Measurements from ENCODE around the gene AUTS2. TPM values are rescaled to one million over a fixed set of nuclear protein-coding genes. Genes with fewer than 3 reads are reported as not detected.
A peak's percentile ranks its signal among the peaks of the same experiment; 100 is the strongest.

Gene AUTS2
- polyA plus RNA-seq, 1 donor from 2014 or later, result 97.3 TPM

DNA sequence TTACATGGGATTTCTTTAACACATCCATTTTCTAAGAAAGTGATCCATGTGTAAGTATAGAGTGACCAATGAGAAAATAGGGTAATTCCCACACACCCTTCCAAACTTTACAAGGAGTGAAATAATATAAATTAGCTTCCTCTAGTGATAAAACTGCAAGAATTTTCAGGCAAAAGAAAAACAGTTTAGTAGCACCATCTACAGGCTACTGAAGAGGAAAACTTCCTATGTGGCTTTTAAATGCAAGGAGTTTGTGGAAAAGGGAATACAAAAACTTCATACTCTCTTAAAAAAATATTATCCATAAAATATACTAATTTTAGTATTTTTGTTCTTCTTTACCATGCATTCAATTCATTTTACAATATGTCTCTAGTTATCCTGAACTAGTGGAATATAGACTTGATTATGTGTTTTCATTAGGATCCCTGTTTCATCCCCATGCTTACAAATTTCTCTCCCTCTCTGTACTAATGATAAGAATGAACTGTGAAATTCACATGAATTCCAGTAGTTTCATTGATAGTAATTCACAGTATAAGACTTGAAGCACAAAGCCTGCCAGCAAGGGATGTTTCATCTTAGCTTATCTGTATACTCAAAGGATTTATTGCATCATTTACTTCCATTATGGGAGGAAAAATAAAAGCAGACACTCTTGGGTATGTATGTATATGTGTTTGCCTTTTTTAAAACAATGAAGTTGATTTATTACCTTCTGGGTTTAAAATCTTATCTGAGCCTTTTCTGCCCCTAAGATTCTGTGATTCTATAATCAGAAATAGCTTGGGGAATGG lies 442.9 kb downstream of the AUTS2 start:
- Histone ChIP-seq H3K79me2 (replicated peaks; ENCODE audit: insufficient read depth, low read length) (peaks cover 8% of the 10 kb centered on the region), H3K27ac (ENCODE audit: low read length) (no peak overlapping the region), H3K36me3 (ENCODE audit: insufficient read depth, low read length) (no peaks in the 10 kb centered on the region), H3F3A (ENCODE audit: insufficient read depth, low read length, poor library complexity, severe bottlenecking) (no peaks in the 10 kb centered on the region), H4K20me1 (ENCODE audit: insufficient read depth) (no peaks in the 10 kb centered on the region), H3K9me2 (ENCODE audit: insufficient read depth, low read length) (no peaks in the 10 kb centered on the region), H3K9me3 (ENCODE audit: low read length) (no peaks in the 10 kb centered on the region), H3K4me3 (ENCODE audit: low read length) (no peak overlapping the region), H2AFZ (ENCODE audit: low read depth, low read length) (no peak overlapping the region), H3K27me3 (ENCODE audit: insufficient read depth, low read depth, low read length) (no peaks in the 10 kb centered on the region), H3K9ac (ENCODE audit: low read length) (no peak overlapping the region), H3K4me2 (ENCODE audit: low read length) (no peak overlapping the region)
- TF ChIP-seq, protein P1, sequence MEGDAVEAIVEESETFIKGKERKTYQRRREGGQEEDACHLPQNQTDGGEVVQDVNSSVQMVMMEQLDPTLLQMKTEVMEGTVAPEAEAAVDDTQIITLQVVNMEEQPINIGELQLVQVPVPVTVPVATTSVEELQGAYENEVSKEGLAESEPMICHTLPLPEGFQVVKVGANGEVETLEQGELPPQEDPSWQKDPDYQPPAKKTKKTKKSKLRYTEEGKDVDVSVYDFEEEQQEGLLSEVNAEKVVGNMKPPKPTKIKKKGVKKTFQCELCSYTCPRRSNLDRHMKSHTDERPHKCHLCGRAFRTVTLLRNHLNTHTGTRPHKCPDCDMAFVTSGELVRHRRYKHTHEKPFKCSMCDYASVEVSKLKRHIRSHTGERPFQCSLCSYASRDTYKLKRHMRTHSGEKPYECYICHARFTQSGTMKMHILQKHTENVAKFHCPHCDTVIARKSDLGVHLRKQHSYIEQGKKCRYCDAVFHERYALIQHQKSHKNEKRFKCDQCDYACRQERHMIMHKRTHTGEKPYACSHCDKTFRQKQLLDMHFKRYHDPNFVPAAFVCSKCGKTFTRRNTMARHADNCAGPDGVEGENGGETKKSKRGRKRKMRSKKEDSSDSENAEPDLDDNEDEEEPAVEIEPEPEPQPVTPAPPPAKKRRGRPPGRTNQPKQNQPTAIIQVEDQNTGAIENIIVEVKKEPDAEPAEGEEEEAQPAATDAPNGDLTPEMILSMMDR (IDR thresholded peaks at IDR 0.05; ENCODE audit: poor library complexity, severe bottlenecking), result peak; percentile 72
- TF ChIP-seq RAD21 (conservative IDR thresholded peaks at IDR 0.05) (peak; percentile 81), EZH2 (IDR thresholded peaks at IDR 0.05; ENCODE audit: borderline replicate concordance, insufficient read depth, low read length, poor library complexity, severe bottlenecking) (no peak), SMC3 (conservative IDR thresholded peaks at IDR 0.05; ENCODE audit: poor library complexity) (peak; percentile 74)

DNA sequence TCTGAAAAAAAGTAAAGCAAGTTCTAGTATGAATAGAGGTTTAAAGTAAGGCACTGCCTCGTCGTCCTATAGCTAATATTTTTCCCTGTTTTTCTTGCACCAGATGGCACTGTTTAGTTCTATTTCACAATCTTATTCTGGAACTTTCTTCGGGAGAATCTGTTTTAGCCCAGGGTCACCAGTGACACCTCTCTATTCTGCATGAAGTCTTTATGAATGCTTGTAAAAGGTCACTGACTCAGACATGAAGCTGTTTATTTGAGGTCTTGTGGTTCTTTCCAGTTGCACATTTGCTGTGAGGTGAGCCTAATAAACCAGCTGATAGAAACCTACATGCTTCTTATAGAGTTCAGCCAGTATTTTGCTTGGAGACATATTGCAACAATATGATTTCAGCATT lies 444.3 kb downstream of the AUTS2 start:
- H3K9me2 ChIP-seq (ENCODE audit: insufficient read depth, low read length), result no peaks in the 10 kb centered on the region
- H3K4me2 ChIP-seq (ENCODE audit: low read length), result no peak overlapping the region

More for the DNA sequence above, 444.3 kb downstream of the AUTS2 start:
- TF ChIP-seq, protein P2, sequence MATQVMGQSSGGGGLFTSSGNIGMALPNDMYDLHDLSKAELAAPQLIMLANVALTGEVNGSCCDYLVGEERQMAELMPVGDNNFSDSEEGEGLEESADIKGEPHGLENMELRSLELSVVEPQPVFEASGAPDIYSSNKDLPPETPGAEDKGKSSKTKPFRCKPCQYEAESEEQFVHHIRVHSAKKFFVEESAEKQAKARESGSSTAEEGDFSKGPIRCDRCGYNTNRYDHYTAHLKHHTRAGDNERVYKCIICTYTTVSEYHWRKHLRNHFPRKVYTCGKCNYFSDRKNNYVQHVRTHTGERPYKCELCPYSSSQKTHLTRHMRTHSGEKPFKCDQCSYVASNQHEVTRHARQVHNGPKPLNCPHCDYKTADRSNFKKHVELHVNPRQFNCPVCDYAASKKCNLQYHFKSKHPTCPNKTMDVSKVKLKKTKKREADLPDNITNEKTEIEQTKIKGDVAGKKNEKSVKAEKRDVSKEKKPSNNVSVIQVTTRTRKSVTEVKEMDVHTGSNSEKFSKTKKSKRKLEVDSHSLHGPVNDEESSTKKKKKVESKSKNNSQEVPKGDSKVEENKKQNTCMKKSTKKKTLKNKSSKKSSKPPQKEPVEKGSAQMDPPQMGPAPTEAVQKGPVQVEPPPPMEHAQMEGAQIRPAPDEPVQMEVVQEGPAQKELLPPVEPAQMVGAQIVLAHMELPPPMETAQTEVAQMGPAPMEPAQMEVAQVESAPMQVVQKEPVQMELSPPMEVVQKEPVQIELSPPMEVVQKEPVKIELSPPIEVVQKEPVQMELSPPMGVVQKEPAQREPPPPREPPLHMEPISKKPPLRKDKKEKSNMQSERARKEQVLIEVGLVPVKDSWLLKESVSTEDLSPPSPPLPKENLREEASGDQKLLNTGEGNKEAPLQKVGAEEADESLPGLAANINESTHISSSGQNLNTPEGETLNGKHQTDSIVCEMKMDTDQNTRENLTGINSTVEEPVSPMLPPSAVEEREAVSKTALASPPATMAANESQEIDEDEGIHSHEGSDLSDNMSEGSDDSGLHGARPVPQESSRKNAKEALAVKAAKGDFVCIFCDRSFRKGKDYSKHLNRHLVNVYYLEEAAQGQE (IDR thresholded peaks at IDR 0.05; ENCODE audit: borderline replicate concordance), result no peak
- TF ChIP-seq SMC3 (conservative IDR thresholded peaks at IDR 0.05; ENCODE audit: poor library complexity) (peak; percentile 92), RAD21 (conservative IDR thresholded peaks at IDR 0.05) (peak; percentile 84), EZH2 (IDR thresholded peaks at IDR 0.05; ENCODE audit: borderline replicate concordance, insufficient read depth, low read length, poor library complexity, severe bottlenecking) (no peak), EP300 (conservative IDR thresholded peaks at IDR 0.05; ENCODE audit: poor library complexity, severe bottlenecking) (no peak), TAF1 (IDR thresholded peaks at IDR 0.05; ENCODE audit: low read depth) (no peak), POLR2AphosphoS5 (IDR thresholded peaks at IDR 0.05) (no peak), MXI1 (conservative IDR thresholded peaks at IDR 0.05; ENCODE audit: poor library complexity, severe bottlenecking) (no peak)
- TF ChIP-seq, protein P1 (IDR thresholded peaks at IDR 0.05; ENCODE audit: poor library complexity, severe bottlenecking), result peak; percentile 77
- Histone ChIP-seq H3K27ac (ENCODE audit: low read length) (no peak overlapping the region), H4K20me1 (ENCODE audit: insufficient read depth) (no peaks in the 10 kb centered on the region), H3K4me3 (ENCODE audit: low read length) (no peak overlapping the region), H3K9me3 (ENCODE audit: low read length) (no peaks in the 10 kb centered on the region), H3F3A (ENCODE audit: insufficient read depth, low read length, poor library complexity, severe bottlenecking) (no peaks in the 10 kb centered on the region), H3K36me3 (ENCODE audit: insufficient read depth, low read length) (no peaks in the 10 kb centered on the region), H3K9ac (ENCODE audit: low read length) (no peak overlapping the region), H3K79me2 (replicated peaks; ENCODE audit: insufficient read depth, low read length) (peaks cover 14% of the 10 kb centered on the region), H3K27me3 (ENCODE audit: insufficient read depth, low read depth, low read length) (no peaks in the 10 kb centered on the region), H2AFZ (ENCODE audit: low read depth, low read length) (no peak overlapping the region)
